ENCODE data around the gene RBMS1.

Gene RBMS1

DNA sequence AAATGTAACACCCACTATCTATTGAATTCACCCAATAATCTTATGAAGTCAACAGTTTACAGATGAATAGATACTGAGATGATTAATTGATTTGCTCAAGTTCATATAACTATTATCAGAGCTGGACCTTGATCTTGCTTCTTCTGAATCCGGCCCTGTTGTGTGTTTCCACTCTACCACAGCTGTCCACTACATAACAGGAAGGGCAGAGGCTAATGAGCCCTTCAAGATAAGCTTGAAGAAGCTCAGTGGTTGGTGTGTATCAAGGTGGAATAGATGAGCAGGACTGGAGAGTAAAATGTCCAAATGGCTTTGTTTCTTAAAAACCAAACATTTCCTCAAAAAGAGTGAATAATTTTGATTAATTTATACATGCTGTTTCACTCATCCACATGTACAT is 237.1 kb downstream of the RBMS1 start:
- H3K4me2 ChIP-seq (ENCODE audit: insufficient read depth, low read length, poor library complexity, severe bottlenecking) = no peak overlapping the region
- no peak overlapping the region for H2BK15ac ChIP-seq (ENCODE audit: low read length)
- no peak overlapping the region for H2BK120ac ChIP-seq (ENCODE audit: low read depth, low read length)
- no peaks in the 10 kb centered on the region for H3K79me1 ChIP-seq (ENCODE audit: low read depth, low read length)
- H3K14ac ChIP-seq (ENCODE audit: low read length) = no peak overlapping the region
- no peak overlapping the region for H2AFZ ChIP-seq (ENCODE audit: low read length)
- H4K8ac ChIP-seq (ENCODE audit: low read depth, low read length) = no peak overlapping the region
- no peak overlapping the region for H3K27ac ChIP-seq (replicated peaks; ENCODE audit: low read length)
- no peak overlapping the region for H4K91ac ChIP-seq (ENCODE audit: low read depth, low read length, poor library complexity)
- no peak overlapping the region for H2BK12ac ChIP-seq (ENCODE audit: low read length)
- H3K9me3 ChIP-seq (replicated peaks in 1 of 2; ENCODE audit: control insufficient read depth in 2 of 2, insufficient read depth in 1 of 2, low read depth in 1 of 2, low read length in 2 of 2) = no peaks in the 10 kb centered on the region
- H2AK5ac ChIP-seq (ENCODE audit: low read depth, low read length) = no peak overlapping the region
- no peak overlapping the region for H3K9ac ChIP-seq (ENCODE audit: low read depth, low read length, poor library complexity)
- H3K4me3 ChIP-seq (ENCODE audit: low read length in 2 of 2) = no peak overlapping the region
- no peak overlapping the region for H3K18ac ChIP-seq (ENCODE audit: low read length)
- H3K36me3 ChIP-seq (replicated peaks in 1 of 2; ENCODE audit: control insufficient read depth in 2 of 2, insufficient read depth in 2 of 2, low read length in 2 of 2) = no peaks in the 10 kb centered on the region
- peaks cover 1 to 2% of the 10 kb centered on the region in 2 donors for H3K4me1 ChIP-seq (ENCODE audit: control insufficient read depth in 2 of 2, insufficient read depth in 1 of 2, low read depth in 1 of 2, low read length in 2 of 2)
- no peaks in the 10 kb centered on the region for H3K27me3 ChIP-seq (ENCODE audit: control insufficient read depth in 3 of 3, insufficient read depth in 3 of 3, low read depth in 1 of 3, low read length in 3 of 3)
- WGBS, 2 donors (ENCODE audit: extremely low coverage in 2 of 2, insufficient read length in 2 of 2, insufficient replicate concordance in 1 of 2) = no CpG with 5 or more reads among the region's 1 CpG
- no peak overlapping the region for H3K4ac ChIP-seq (ENCODE audit: low read length)
- no peak overlapping the region for H3K23ac ChIP-seq (ENCODE audit: low read depth, low read length, poor library complexity)
- no peak for DNase-seq (ENCODE audit: low spot score)
- no peak overlapping the region for H2BK5ac ChIP-seq (ENCODE audit: low read length)

DNA sequence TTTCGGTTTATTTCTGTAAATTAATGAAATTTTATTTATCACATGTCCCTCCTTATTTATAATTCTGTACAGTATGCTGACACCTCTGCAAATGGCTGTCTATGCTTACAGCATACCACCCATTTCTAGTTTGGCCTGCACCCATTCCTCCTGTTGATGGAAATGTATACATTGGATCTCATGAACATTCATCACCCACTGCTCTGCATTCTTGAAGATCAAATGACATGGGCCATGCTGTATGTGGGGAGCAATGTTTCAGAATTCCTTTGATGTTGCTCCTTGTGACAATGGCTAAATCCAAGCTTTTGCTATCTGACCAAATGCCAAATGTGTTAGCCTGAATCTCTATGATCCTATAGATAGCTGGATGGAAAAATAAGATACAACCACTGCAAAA is 238.2 kb downstream of the RBMS1 start:
- no peaks in the 10 kb centered on the region for H3K9me3 ChIP-seq (replicated peaks in 1 of 2; ENCODE audit: control insufficient read depth in 2 of 2, insufficient read depth in 1 of 2, low read depth in 1 of 2, low read length in 2 of 2)
- no peaks in the 10 kb centered on the region for H3K79me1 ChIP-seq (ENCODE audit: low read depth, low read length)
- no peak overlapping the region for H2BK15ac ChIP-seq (ENCODE audit: low read length)
- H3K4ac ChIP-seq (ENCODE audit: low read length) = no peak overlapping the region
- H4K91ac ChIP-seq (ENCODE audit: low read depth, low read length, poor library complexity) = no peak overlapping the region
- H3K9ac ChIP-seq (ENCODE audit: low read depth, low read length, poor library complexity) = no peak overlapping the region
- H3K27ac ChIP-seq (replicated peaks; ENCODE audit: low read length) = no peak overlapping the region
- H2BK120ac ChIP-seq (ENCODE audit: low read depth, low read length) = no peak overlapping the region
- H4K8ac ChIP-seq (ENCODE audit: low read depth, low read length) = no peak overlapping the region
- no peak overlapping the region for H2AFZ ChIP-seq (ENCODE audit: low read length)
- no peak overlapping the region for H3K4me2 ChIP-seq (ENCODE audit: insufficient read depth, low read length, poor library complexity, severe bottlenecking)
- no peak overlapping the region for H2AK5ac ChIP-seq (ENCODE audit: low read depth, low read length)
- H2BK5ac ChIP-seq (ENCODE audit: low read length) = no peak overlapping the region
- no peak overlapping the region for H3K23ac ChIP-seq (ENCODE audit: low read depth, low read length, poor library complexity)
- H3K14ac ChIP-seq (ENCODE audit: low read length) = no peak overlapping the region
- no peaks in the 10 kb centered on the region for H3K27me3 ChIP-seq (ENCODE audit: control insufficient read depth in 3 of 3, insufficient read depth in 3 of 3, low read depth in 1 of 3, low read length in 3 of 3)
- H2BK12ac ChIP-seq (ENCODE audit: low read length) = no peak overlapping the region
- peaks cover 1 to 2% of the 10 kb centered on the region in 2 donors for H3K4me1 ChIP-seq (ENCODE audit: control insufficient read depth in 2 of 2, insufficient read depth in 1 of 2, low read depth in 1 of 2, low read length in 2 of 2)
- H3K18ac ChIP-seq (ENCODE audit: low read length) = no peak overlapping the region
- H3K36me3 ChIP-seq (replicated peaks in 1 of 2; ENCODE audit: control insufficient read depth in 2 of 2, insufficient read depth in 2 of 2, low read length in 2 of 2) = no peaks in the 10 kb centered on the region
- no CpG with 5 or more reads among the region's 1 CpG for WGBS, 2 donors (ENCODE audit: extremely low coverage in 2 of 2, insufficient read length in 2 of 2, insufficient replicate concordance in 1 of 2)
- H3K4me3 ChIP-seq (ENCODE audit: low read length in 2 of 2) = no peak overlapping the region
- no peak for DNase-seq (ENCODE audit: low spot score)

DNA sequence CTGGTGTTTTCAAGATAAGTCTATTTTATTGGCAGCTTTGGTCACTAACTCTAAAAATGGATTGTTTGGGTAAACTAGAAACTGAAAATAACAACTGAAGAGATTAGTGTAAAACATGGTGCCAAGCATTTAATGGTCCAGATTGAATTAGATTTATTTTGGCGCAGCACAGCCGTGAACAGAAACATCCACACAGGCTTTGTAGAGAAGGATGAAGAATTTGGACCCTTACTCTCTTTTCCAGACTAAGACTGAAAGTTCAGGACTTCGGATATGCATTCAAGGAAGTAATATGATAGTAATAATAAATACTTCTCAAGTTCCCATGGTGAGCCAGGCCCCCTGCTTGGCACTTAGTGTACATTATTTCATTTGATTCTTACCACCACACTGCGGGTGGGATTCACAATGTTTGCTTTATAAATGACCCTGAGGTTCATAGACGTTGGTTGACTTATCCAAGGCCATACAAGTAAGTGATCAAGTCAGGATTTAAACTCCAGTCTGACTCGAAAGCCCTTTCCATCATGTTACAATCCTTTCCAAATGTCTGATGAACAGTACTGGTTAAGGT is 239.3 kb downstream of the RBMS1 start:
- no peak for DNase-seq (ENCODE audit: low spot score)
- WGBS, 2 donors (ENCODE audit: extremely low coverage in 2 of 2, insufficient read length in 2 of 2, insufficient replicate concordance in 1 of 2) = no CpG with 5 or more reads among the region's 6 CpGs
- H4K8ac ChIP-seq (ENCODE audit: low read depth, low read length) = no peak overlapping the region
- H2BK5ac ChIP-seq (ENCODE audit: low read length) = no peak overlapping the region
- no peak overlapping the region for H2BK120ac ChIP-seq (ENCODE audit: low read depth, low read length)
- peaks cover 1 to 2% of the 10 kb centered on the region in 2 donors for H3K4me1 ChIP-seq (ENCODE audit: control insufficient read depth in 2 of 2, insufficient read depth in 1 of 2, low read depth in 1 of 2, low read length in 2 of 2)
- no peak overlapping the region for H2AK5ac ChIP-seq (ENCODE audit: low read depth, low read length)
- no peaks in the 10 kb centered on the region for H3K36me3 ChIP-seq (replicated peaks in 1 of 2; ENCODE audit: control insufficient read depth in 2 of 2, insufficient read depth in 2 of 2, low read length in 2 of 2)
- no peaks in the 10 kb centered on the region for H3K27me3 ChIP-seq (ENCODE audit: control insufficient read depth in 3 of 3, insufficient read depth in 3 of 3, low read depth in 1 of 3, low read length in 3 of 3)
- no peak overlapping the region for H4K91ac ChIP-seq (ENCODE audit: low read depth, low read length, poor library complexity)
- no peak overlapping the region for H3K4me3 ChIP-seq (ENCODE audit: low read length in 2 of 2)
- no peak overlapping the region for H3K9ac ChIP-seq (ENCODE audit: low read depth, low read length, poor library complexity)
- no peak overlapping the region for H3K4ac ChIP-seq (ENCODE audit: low read length)
- H3K79me1 ChIP-seq (ENCODE audit: low read depth, low read length) = no peaks in the 10 kb centered on the region
- no peaks in the 10 kb centered on the region for H3K9me3 ChIP-seq (replicated peaks in 1 of 2; ENCODE audit: control insufficient read depth in 2 of 2, insufficient read depth in 1 of 2, low read depth in 1 of 2, low read length in 2 of 2)
- H3K18ac ChIP-seq (ENCODE audit: low read length) = no peak overlapping the region
- H3K23ac ChIP-seq (ENCODE audit: low read depth, low read length, poor library complexity) = no peak overlapping the region
- H3K4me2 ChIP-seq (ENCODE audit: insufficient read depth, low read length, poor library complexity, severe bottlenecking) = no peak overlapping the region
- no peak overlapping the region for H2BK15ac ChIP-seq (ENCODE audit: low read length)
- no peak overlapping the region for H2BK12ac ChIP-seq (ENCODE audit: low read length)
- no peak overlapping the region for H3K14ac ChIP-seq (ENCODE audit: low read length)
- H3K27ac ChIP-seq (replicated peaks; ENCODE audit: low read length) = no peak overlapping the region
- H2AFZ ChIP-seq (ENCODE audit: low read length) = no peak overlapping the region

DNA sequence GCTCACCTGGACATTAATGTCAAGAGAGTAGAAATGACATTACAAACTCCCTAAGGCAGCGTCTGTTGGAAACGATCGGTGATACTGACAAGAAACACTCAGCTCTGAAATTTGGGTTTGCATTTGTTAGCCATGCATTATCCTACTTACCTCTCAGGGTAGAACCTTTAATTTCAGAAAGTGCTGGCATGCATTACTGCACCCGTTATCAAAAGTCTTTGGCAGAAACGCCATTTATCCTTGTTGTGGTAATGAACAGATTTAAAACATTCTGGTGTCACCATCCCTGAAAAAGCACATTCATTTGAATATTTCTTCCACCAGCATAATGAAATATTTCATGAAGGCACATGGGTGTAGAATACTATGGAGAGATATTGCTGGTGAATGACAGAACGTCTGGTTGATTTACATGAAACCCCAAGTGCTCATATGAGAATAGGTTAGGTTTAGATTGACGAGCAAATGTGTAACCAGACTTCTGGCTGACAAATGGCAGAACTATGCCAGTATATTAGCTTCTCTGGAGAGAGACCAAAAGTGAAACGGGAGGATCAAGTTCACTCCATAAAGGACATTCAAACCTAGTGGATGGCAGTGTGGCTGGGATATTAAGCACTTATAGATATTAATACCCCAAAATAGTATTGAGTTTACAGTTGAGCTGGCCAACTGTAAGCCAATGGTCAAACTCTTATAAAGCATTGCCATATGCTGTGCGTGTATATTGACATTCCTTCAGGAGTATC is 240.0 kb downstream of the RBMS1 start:
- H3K79me1 ChIP-seq (ENCODE audit: low read depth, low read length) = no peaks in the 10 kb centered on the region
- no peak overlapping the region for H2BK15ac ChIP-seq (ENCODE audit: low read length)
- no peaks in the 10 kb centered on the region for H3K9me3 ChIP-seq (replicated peaks in 1 of 2; ENCODE audit: control insufficient read depth in 2 of 2, insufficient read depth in 1 of 2, low read depth in 1 of 2, low read length in 2 of 2)
- no peaks in the 10 kb centered on the region for H3K27me3 ChIP-seq (ENCODE audit: control insufficient read depth in 3 of 3, insufficient read depth in 3 of 3, low read depth in 1 of 3, low read length in 3 of 3)
- no peak overlapping the region for H4K8ac ChIP-seq (ENCODE audit: low read depth, low read length)
- peaks cover 1 to 2% of the 10 kb centered on the region in 2 donors for H3K4me1 ChIP-seq (ENCODE audit: control insufficient read depth in 2 of 2, insufficient read depth in 1 of 2, low read depth in 1 of 2, low read length in 2 of 2)
- DNase-seq (ENCODE audit: low spot score) = no peak
- H2AFZ ChIP-seq (ENCODE audit: low read length) = no peak overlapping the region
- H2BK120ac ChIP-seq (ENCODE audit: low read depth, low read length) = no peak overlapping the region
- H3K4me2 ChIP-seq (ENCODE audit: insufficient read depth, low read length, poor library complexity, severe bottlenecking) = no peak overlapping the region
- H4K91ac ChIP-seq (ENCODE audit: low read depth, low read length, poor library complexity) = no peak overlapping the region
- no peak overlapping the region for H3K23ac ChIP-seq (ENCODE audit: low read depth, low read length, poor library complexity)
- no peak overlapping the region for H3K18ac ChIP-seq (ENCODE audit: low read length)
- H3K4me3 ChIP-seq (ENCODE audit: low read length in 2 of 2) = no peak overlapping the region
- no peak overlapping the region for H3K14ac ChIP-seq (ENCODE audit: low read length)
- H2AK5ac ChIP-seq (ENCODE audit: low read depth, low read length) = no peak overlapping the region
- no peak overlapping the region for H3K9ac ChIP-seq (ENCODE audit: low read depth, low read length, poor library complexity)
- no peak overlapping the region for H3K27ac ChIP-seq (replicated peaks; ENCODE audit: low read length)
- H3K4ac ChIP-seq (ENCODE audit: low read length) = no peak overlapping the region
- no peak overlapping the region for H2BK5ac ChIP-seq (ENCODE audit: low read length)
- no CpG with 5 or more reads among the region's 9 CpGs for WGBS, 2 donors (ENCODE audit: extremely low coverage in 2 of 2, insufficient read length in 2 of 2, insufficient replicate concordance in 1 of 2)
- H3K36me3 ChIP-seq (replicated peaks in 1 of 2; ENCODE audit: control insufficient read depth in 2 of 2, insufficient read depth in 2 of 2, low read length in 2 of 2) = no peaks in the 10 kb centered on the region
- no peak overlapping the region for H2BK12ac ChIP-seq (ENCODE audit: low read length)
